Stimulated activated CD8-positive, alpha-beta memory T cell treated with anti-CD3 and anti-CD28 coated beads, Interleukin-7, amount 100 ng/mL, for 24 hours (primary cell): ENCODE data around the gene RINL.
"Not testable (repeated sequence)": the region's sequence is repeated elsewhere in the genome, so short reads cannot be mapped to it uniquely, and the experiment has no call there.

Source experiments
- DNase-seq: peaks from one replicate; pipeline ENCODE4 v3.0.0-alpha.2; 2020; ENCODE audit warnings: low read depth

RINL gene

DNA sequence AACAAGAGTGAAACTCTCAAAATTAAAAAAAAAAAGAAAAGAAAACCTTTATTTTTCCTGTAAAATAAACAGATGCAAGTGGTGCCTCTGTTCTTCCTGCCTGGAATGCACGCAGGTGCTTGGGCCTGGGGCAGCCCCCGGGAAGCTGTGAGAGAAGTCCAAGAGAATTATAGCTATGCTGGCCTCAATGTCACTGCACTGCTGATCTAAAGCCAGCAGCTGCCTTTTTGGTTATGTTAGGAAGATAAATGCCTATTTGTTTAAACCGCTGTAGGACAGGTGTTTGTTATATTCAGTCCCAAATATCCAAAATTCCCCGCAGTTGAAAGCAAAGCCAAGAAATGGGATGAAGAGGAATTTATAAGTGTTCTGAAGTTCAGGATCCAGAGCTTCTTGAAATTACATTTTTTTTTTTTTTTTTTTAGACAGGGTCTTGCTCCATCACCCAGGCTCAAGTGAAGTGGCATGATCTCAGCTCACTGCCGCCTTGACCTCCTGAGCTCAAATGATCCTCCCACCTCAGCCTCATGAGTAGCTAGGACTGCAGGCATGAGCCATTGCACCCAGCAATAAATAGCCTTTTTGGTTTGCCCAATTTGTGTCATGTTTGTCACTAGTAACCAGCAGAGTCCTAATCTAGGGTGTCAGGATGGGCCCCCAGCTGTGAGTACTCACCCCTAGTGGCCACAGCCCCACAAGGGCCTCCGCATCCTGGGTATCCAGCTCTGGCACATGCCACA is 2.2 kb downstream of the RINL start:
- DNase-seq: no peak

DNA sequence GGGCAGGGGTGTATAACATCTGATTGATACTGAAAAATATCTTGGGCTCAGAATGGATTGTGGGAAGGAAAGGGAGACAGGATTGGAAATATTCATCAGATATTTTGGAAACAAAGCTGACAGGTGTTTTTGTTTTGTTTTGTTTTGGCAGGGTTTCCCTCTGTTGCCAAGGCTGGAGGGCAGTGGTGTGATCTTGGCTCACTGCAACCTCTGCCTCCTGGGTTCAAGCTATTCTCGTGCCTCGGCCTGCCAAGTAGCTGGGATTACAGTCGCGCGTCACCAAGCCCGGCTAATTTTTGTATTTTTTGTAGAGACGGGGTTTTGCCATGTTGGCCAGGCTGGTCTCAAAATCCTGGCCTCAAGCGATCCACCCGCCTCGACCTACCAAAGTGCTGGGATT is 4.7 kb downstream of the RINL start:
- DNase-seq: not testable (repeated sequence)

GRCh38 chr19:38870612-38871011 is 7.5 kb downstream of the RINL start:
- DNase-seq: no peak

GRCh38 chr19:38869836-38870607 is 8.1 kb downstream of the RINL start:
- DNase-seq: peak; percentile 79

- no peak for DNase-seq
Measured at GRCh38 chr19:38869160-38869835, 8.8 kb downstream of the RINL start.

- DNase-seq: no peak
Measured at GRCh38 chr19:38868551-38868950, 9.5 kb downstream of the RINL start.

GRCh38 chr19:38867171-38867780 is 10.8 kb downstream of the RINL start:
- DNase-seq: no peak

- no peak for DNase-seq
Measured at GRCh38 chr19:38862321-38863059, 15.6 kb downstream of the RINL start.

- no peak for DNase-seq
Measured at GRCh38 chr19:38861368-38861767, 16.7 kb downstream of the RINL start.

- DNase-seq: not testable (repeated sequence)
Measured at GRCh38 chr19:38859631-38860204, 18.4 kb downstream of the RINL start.

DNA sequence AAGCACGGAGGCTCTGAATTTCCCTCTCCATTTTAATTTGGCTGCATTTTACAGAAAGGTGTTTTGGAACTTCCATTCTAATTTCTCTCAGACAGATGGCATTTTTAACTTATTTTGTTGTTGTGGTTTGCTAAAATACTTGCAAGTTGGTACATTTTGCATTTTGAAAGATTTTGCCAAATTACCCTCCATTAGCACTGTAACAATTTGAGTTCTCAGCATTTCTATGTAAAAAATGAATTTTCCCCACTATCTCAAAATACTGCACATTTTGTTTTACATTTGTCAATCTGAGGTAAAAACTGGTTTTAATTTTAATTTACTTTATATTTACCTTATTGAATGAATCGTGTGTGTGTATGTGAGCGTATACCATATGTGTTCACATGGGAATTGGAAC is 21.3 kb downstream of the RINL start:
- DNase-seq: no peak

- not testable (repeated sequence) for DNase-seq
Measured at GRCh38 chr19:38855751-38856150, 22.3 kb downstream of the RINL start.

DNA sequence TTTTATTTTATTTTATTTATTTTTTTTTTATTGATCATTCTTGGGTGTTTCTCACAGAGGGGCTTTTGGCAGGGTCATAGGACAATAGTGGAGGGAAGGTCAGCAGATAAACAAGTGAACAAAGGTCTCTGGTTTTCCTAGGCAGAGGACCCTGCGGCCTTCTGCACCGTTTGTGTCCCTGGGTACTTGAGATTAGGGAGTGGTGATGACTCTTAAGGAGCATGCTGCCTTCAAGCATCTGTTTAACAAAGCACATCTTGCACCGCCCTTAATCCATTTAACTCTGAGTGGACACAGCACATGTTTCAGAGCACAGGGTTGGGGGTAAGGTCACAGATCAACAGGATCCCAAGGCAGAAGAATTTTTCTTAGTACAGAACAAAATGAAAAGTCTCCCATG is 23.1 kb downstream of the RINL start:
- DNase-seq: not testable (repeated sequence)

GRCh38 chr19:38853214-38853613 is 24.9 kb downstream of the RINL start:
- DNase-seq: no peak

- DNase-seq: peak; percentile 31
Measured at GRCh38 chr19:38852231-38853044, 25.6 kb downstream of the RINL start.

- peak; percentile 81 for DNase-seq
Measured at GRCh38 chr19:38851622-38852230, 26.3 kb downstream of the RINL start.

GRCh38 chr19:38850976-38851621 is 27.0 kb downstream of the RINL start:
- no peak for DNase-seq

GRCh38 chr19:38850436-38850975 is 27.6 kb downstream of the RINL start:
- DNase-seq: peak; percentile 95

- peak; percentile 98 for DNase-seq
Measured at GRCh38 chr19:38849860-38850435, 28.1 kb downstream of the RINL start, which contains the start of gene HNRNPL. HNRNPL (minus strand) TSS chr19:38849986; CDS start chr19:38849966, 20 bp downstream.
